NCI-H146 treated with DMSO at 0.1 percent for 48 hours (cell line): ENCODE results near the gene GALE.

ENCODE experiments used
- DNase-seq: peaks from one replicate; lab custom pipeline; 2025; ENCODE audit not compliant: unreplicated experiment; lab: John Stamatoyannopoulos, UW

The GALE gene

DNA sequence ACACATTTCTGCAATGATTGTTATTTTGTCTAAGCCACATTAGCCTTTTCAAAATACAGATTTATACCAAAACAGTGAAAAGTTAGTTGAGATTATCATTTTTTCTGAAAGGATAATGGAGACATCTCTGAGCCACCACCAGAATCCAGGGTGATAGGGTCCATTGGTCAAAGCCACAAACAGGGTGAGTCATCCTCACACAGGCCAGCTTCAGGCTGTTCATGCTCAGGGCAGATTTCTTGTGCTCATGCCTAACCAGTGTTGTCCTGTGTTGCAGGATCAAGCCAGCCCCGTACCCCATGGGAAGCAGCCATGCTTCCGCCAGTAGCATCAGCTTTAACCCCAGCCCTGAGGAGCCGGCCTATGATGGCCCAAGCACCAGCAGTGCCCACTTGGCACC is 43.9 kb downstream of the GALE start:
- no peak for DNase-seq

GRCh38 chr1:23752909-23753308 is 47.6 kb downstream of the GALE start:
- no peak for DNase-seq

DNA sequence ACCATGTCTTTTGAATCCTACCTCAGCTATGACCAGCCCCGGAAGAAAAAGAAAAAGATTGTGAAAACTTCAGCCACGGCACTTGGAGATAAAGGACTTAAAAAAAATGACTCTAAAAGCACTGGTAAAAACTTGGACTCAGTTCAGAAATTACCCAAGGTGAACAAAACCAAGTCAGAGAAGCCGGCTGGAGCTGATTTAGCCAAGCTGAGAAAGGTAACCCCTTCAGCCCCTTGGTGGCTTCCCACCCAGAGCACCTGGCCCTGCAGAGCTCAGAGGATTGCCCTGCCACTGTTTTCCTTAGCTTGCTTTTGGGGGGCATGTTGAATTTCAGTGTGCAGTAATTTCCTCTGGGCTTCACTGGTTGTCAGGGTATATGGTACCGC is 48.7 kb downstream of the GALE start:
- no peak for DNase-seq

GRCh38 chr1:23751050-23751814 is 49.3 kb downstream of the GALE start:
- no peak for DNase-seq

DNA sequence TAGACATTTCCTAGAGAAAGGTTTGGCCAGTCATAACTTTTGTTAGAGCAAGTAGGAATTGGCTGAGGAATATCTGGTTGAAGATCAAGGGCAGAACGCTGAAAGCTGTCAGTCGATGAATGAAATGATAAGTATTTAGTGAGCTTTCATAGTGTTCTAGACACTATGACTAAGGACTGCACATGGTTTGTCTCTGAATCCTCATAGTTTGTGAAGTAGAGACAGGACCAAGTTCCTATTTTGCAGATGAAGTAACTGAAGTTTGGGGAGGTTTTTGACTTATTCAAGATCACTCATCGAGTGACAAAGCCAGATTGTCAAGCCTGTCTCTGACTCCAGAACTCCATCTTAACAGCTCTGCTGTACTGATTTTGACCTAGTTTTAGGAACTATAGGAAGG is 52.5 kb downstream of the GALE start:
- no peak for DNase-seq
